Adipocyte (in vitro differentiated cells): Measurements from ENCODE around the gene AP1AR.
"Not testable (repeated sequence)": the region's sequence is repeated elsewhere in the genome, so short reads cannot be mapped to it uniquely, and the experiment has no call there.

Source experiments
- DNase-seq: peaks from one replicate; pipeline ENCODE4 v3.0.0-alpha.2; 2015; ENCODE audit warnings: low read depth
- H3K27me3 ChIP-seq: replicated peaks from 2 replicates; pipeline ENCODE4 v1.7.0; 2013; ENCODE audit warnings: mild to moderate bottlenecking, low read length, moderate library complexity; ENCODE audit not compliant: control insufficient read depth, insufficient read depth
- H3K36me3 ChIP-seq: 2 replicates; pipeline ENCODE4 v1.7.0; 2013; ENCODE audit warnings: low read length, mild to moderate bottlenecking, moderate library complexity; ENCODE audit not compliant: control insufficient read depth, insufficient read depth, severe bottlenecking
- H3K4me1 ChIP-seq: 2 replicates; pipeline ENCODE4 v1.7.0; 2013; ENCODE audit warnings: mild to moderate bottlenecking, low read length, moderate library complexity; ENCODE audit not compliant: control insufficient read depth, insufficient read depth
- H3K4me3 ChIP-seq: 2 replicates; pipeline ENCODE4 v1.7.0; 2013; ENCODE audit warnings: mild to moderate bottlenecking, low read length, moderate library complexity
- H3K9ac ChIP-seq: 2 replicates; pipeline ENCODE4 v1.7.0; 2013; ENCODE audit warnings: mild to moderate bottlenecking, low read length, moderate library complexity
- H3K9me3 ChIP-seq: 2 replicates; pipeline ENCODE4 v1.7.0; 2013; ENCODE audit warnings: mild to moderate bottlenecking, low read length, moderate library complexity; ENCODE audit not compliant: control insufficient read depth

AP1AR gene

DNA sequence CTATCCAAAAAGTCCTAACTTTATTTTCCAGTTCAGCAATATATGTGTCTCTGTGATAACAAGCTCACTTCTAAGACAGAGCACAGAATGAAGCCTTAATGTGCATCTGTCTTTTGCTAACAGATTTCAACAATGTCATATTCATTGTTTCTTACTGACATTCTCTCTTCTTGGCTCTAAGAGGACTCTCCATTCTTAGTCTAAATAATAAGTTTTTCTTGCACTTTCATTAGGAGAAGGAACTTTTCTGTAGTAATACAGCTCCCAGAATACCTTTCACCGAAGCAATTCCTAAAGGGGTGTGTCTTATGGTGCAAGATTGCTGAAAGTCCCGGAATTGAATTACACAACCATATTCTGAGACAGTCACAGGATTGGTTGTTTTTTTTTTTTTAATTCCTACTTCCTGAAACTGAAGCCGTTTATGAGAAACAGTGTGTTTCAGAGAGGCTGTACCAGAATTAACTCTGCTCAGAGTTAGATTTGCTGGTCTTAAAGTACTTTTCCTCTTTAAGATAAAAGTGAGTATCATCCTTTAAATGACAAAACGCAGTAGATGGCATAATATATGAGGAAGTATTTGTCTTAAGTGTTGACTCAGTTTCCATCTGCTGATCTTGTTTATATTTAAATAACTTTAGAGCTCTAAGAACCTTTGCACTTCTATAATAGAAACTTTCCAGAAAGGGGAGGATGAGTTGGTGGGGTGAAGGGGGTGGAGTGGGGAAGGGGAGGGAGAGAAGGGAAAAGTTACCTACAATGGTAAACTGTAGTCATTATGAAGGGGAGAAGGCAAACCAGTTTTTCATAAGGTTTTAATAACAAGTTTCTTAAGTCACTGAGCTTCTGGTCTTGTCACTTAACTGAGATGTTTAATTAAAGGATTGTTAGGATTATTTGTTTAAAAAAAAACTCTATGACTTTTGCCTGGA, 65.6 kb downstream of the AP1AR start, which contains the start of gene ALPK1:
Gene ALPK1 (plus strand): TSS at position 421 of the 932 bp plus-strand sequence.
- peak; percentile 94 for DNase-seq
- Histone ChIP-seq H3K27me3 (no peaks in the 10 kb centered on the region), H3K9me3 (no peaks in the 10 kb centered on the region), H3K4me3 (peak within 1 kb of the TSS; percentile 89), H3K9ac (peak within 1 kb of the TSS; percentile 87), H3K36me3 (no peaks in the 10 kb centered on the region), H3K4me1 (peaks cover 23% of the 10 kb centered on the region)

- no peak for DNase-seq
- no peaks in the 10 kb centered on the region for H3K9me3 ChIP-seq
- H3K4me3 ChIP-seq, result peak overlapping the region; percentile 19
- peaks cover 23% of the 10 kb centered on the region for H3K4me1 ChIP-seq
- no peaks in the 10 kb centered on the region for H3K27me3 ChIP-seq
- no peak overlapping the region for H3K9ac ChIP-seq
- no peaks in the 10 kb centered on the region for H3K36me3 ChIP-seq
Measured at GRCh38 chr4:112299721-112300120, 68.1 kb downstream of the AP1AR start.

GRCh38 chr4:112302320-112303274, 71.0 kb downstream of the AP1AR start:
- H3K36me3 ChIP-seq, result no peaks in the 10 kb centered on the region
- H3K4me1 ChIP-seq, result peaks cover 16% of the 10 kb centered on the region
- no peaks in the 10 kb centered on the region for H3K9me3 ChIP-seq
- no peak overlapping the region for H3K4me3 ChIP-seq
- no peak overlapping the region for H3K9ac ChIP-seq
- H3K27me3 ChIP-seq, result no peaks in the 10 kb centered on the region
- DNase-seq, result no peak

- H3K9me3 ChIP-seq, H3K4me1 ChIP-seq, H3K36me3 ChIP-seq, DNase-seq, H3K27me3 ChIP-seq, H3K9ac ChIP-seq, H3K4me3 ChIP-seq: not testable (repeated sequence)
Measured at GRCh38 chr4:112305477-112305876, 73.9 kb downstream of the AP1AR start.

DNA sequence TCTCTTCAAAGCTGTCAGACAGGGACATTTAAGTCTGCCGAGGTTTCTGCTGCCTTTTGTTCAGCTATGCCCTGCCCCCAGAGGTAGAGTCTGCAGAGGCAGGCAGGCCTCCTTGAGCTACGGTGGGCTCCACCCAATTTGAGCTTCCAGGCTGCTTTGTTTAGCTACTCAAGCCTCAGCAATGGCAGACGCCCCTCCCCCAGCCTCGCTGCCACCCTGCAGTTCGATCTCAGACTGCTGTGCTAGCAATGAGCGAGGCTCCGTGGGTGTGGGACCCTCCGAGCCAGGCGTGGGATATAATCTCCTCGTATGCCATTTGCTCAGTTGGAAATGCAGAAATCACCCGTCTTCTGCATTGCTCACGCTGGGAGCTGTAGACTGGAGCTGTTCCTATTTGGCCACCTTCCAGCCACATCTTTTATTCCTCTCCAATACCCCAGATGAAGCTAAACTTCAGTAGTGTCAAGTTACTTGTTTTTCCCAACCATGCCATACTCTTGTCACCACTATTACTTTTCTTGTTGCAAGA, 77.7 kb downstream of the AP1AR start:
- peak; percentile 20 for DNase-seq
- not testable (repeated sequence) for H3K36me3 ChIP-seq, H3K4me1 ChIP-seq, H3K9me3 ChIP-seq, H3K27me3 ChIP-seq, H3K9ac ChIP-seq
- peak overlapping the region; percentile 66 for H3K4me3 ChIP-seq

DNA sequence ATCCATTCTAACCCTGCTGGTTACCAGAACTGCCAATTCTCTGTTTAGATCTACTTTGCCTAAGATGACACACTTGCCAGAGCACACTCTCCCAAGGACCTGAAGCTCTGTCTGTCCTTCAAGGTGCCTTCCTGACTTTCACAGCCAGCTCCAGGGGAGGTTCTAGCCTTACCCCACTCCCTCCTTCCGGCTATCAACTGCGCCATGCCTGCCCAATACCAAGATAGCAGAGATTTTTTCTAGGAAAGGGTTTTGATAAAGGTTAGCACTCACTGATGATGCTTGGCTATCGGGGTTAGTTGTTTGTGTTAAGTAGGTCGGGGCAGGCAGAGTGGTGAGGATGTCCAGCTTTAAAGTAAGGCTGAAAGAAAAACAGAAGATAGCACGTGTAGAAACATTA, 79.9 kb downstream of the AP1AR start:
- H3K4me1 ChIP-seq, result peaks cover 7% of the 10 kb centered on the region
- DNase-seq, result no peak
- H3K9me3 ChIP-seq, result no peaks in the 10 kb centered on the region
- no peak overlapping the region for H3K9ac ChIP-seq
- peaks cover 7% of the 10 kb centered on the region for H3K36me3 ChIP-seq
- H3K4me3 ChIP-seq, result no peak overlapping the region
- no peaks in the 10 kb centered on the region for H3K27me3 ChIP-seq

GRCh38 chr4:112312610-112313239, 81.1 kb downstream of the AP1AR start:
- Histone ChIP-seq H3K9ac (no peak overlapping the region), H3K9me3 (no peaks in the 10 kb centered on the region), H3K4me1 (peaks cover 7% of the 10 kb centered on the region), H3K36me3 (peaks cover 13% of the 10 kb centered on the region), H3K27me3 (no peaks in the 10 kb centered on the region), H3K4me3 (no peak overlapping the region)
- no peak for DNase-seq

GRCh38 chr4:112315446-112315845, 83.9 kb downstream of the AP1AR start:
- no peak for DNase-seq
- Histone ChIP-seq H3K27me3 (no peaks in the 10 kb centered on the region), H3K4me3 (no peak overlapping the region), H3K9ac (no peak overlapping the region), H3K36me3 (peaks cover 17% of the 10 kb centered on the region), H3K4me1 (no peaks in the 10 kb centered on the region), H3K9me3 (no peaks in the 10 kb centered on the region)

DNA sequence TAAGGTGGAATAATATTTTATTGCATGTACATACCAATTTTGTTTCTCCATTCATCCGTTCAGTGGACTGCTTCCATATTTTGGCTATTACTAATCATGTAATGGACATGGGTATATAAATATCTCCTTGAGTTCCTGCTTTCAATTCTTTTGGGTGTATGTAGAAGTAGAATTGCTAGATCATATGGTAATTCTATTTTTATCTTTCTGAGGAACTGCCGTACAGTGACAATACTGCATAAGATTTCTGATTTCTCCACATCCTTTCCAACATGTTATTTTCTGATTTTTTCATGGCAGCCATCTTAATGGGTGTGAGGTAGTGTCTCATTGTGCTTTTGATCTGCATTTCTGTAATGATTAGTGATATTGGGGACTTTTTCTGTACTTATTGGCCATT, 84.8 kb downstream of the AP1AR start:
- H3K9ac ChIP-seq, result no peak overlapping the region
- peaks cover 17% of the 10 kb centered on the region for H3K36me3 ChIP-seq
- DNase-seq, result no peak
- no peak overlapping the region for H3K4me3 ChIP-seq
- no peaks in the 10 kb centered on the region for H3K9me3 ChIP-seq
- no peaks in the 10 kb centered on the region for H3K27me3 ChIP-seq
- no peaks in the 10 kb centered on the region for H3K4me1 ChIP-seq

GRCh38 chr4:112318239-112319142, 86.9 kb downstream of the AP1AR start:
- no peaks in the 10 kb centered on the region for H3K9me3 ChIP-seq
- H3K9ac ChIP-seq, result no peak overlapping the region
- H3K4me1 ChIP-seq, result no peaks in the 10 kb centered on the region
- no peak for DNase-seq
- H3K27me3 ChIP-seq, result no peaks in the 10 kb centered on the region
- H3K4me3 ChIP-seq, result no peak overlapping the region
- H3K36me3 ChIP-seq, result peaks cover 17% of the 10 kb centered on the region
